Activated CD4-positive, alpha-beta T cell treated with anti-CD3 and anti-CD28 coated beads, Interleukin-2, amount 50 U/mL, for 16 hours (primary cell): Measurements from ENCODE around the gene PRND.
"Not testable (repeated sequence)": the region's sequence is repeated elsewhere in the genome, so short reads cannot be mapped to it uniquely, and the experiment has no call there.

Experiments used
- DNase-seq: peaks from one replicate; pipeline ENCODE4 v3.0.0-alpha.2; 2020

Gene PRND

GRCh38 chr20:4740774-4741431, 19.2 kb downstream of the PRND start:
- peak; percentile 67 for DNase-seq

DNA sequence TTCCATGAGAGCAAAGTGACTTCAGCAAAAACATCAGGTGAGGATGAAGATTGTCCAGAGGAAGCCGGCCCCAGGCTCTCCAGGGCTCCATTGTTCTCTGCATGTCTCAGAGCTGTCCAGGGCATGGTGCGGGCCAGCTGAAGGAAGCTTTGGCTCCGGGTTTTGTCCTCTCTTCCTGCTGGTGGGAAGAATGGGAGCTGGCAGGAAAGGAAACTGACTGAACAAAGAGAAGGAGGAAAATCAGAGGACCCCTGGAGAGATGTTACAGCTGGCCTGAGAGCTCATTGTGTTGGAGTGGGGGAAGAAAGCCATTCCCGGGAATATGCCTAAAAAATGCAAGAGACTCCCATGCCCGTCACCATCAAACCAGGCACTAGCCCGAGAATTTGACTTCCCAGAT, 27.1 kb downstream of the PRND start:
- no peak for DNase-seq

GRCh38 chr20:4749326-4749725, 27.6 kb downstream of the PRND start:
- DNase-seq: no peak

GRCh38 chr20:4750381-4750780, 28.7 kb downstream of the PRND start:
- DNase-seq: no peak

DNA sequence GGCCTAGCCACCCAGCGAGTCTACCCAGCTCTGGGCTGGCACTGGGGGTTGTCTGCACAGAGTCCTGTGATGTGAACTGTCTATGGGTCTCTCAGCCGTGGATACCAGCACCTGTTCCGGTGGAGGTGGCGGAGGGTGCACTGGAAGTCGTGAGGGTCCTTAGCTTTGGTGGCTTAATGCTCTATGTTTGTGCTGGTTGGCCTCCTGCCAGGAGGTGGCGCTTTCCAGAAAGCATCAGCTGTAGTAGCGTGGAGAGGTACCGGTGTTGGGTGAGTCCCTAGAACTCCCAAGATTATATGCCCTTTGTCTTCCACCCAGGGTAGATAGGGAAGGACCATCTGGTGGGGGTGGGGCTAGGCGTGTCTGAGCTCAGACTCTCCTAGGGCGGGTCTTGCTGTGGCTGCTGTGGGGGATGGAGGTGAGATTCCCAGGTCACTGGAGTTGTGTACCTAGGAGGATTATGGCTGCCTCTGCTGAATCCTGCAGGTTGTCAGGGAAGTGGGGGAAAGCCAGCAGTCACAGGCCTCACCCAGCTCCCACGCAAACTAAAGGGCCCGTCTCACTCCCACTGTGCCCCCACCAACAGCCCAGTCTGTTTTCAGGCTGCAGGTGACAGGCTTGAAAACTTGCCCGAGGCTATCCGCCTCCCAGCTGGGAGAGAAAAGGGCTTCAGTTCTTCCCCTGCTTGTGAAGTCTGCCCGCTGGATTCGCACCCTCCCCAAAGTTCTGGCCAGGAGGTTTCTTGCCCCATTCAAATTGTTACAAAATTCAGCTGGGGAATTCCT, 37.6 kb downstream of the PRND start:
- peak; percentile 55 for DNase-seq

GRCh38 chr20:4763261-4763660, 41.6 kb downstream of the PRND start:
- no peak for DNase-seq

DNA sequence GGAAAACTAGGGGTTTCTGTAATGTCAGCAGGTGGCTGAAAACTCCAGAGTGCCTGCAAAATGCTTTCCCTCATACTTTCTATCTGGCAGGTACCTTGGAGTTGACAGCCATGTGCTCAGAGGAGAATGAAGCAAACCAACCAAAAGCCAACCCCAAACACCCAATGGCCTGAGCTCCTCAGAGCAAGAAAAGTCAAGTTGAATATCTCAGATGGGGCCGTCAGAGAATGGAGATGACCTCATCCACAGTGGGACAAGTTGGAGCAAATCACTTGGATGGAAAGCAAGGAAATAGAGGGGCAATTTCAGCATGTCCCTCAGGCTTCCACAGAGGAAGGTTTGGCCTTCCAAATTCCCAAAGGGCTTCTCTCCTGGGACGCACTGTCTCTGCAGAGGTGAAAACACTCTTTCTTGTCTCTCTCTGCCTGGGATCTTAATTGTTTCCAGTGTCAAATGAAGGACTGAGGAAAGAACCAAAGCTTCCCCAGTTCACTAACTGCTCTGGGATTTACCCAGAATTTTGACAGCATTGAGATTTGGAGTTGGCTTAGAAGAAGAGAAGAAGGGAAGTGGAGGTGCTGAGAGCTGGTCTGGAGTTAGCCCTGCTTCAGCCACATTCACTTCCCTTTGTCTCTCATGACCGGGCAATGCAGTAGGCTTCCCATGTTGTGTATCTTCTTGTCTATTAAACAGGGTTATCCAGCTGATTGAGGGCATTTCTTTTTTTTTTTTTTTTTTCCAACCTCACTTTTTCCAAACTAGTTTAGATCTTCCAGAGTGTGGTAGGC, 42.2 kb downstream of the PRND start:
- DNase-seq: no peak

GRCh38 chr20:4764805-4765204, 43.1 kb downstream of the PRND start:
- DNase-seq: no peak

DNA sequence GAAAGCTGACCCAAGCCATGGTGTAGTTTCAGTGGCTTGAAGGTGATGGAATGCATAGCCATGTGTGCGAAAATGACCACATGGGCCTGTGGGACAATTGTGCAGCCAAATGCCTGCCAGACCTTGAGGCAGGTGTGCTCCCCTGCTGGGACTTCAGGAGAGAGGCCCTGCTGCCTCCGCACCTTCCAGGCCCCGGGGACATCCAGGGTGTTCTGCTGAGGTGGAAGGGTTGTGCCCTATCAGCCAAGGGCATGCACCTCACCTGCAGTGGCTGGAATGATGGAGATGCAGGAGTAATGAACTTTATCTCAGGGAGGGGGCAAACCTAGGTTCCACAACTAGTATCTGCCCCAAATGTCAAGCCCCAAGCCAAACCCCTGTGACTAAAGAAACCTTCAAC, 44.0 kb downstream of the PRND start:
- DNase-seq: no peak

DNA sequence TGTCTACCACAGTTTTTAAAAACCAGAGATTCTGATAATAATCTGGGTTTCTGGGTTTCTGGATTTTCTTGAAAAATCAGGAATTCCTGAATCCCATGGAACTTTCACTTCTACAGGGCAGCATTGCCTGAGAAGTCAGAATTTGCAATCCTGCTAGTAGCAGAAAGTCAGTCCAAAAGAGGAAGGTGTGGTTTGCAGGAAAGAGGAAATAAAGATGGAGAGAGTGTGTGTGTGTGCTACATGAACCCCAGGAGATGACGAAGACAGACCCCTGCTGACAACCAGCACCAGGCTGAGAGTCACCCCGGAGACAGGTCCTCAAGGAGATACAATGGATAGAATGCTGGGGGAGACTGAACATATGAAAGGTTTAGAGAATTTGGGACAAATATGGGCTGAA, 44.9 kb downstream of the PRND start:
- DNase-seq: no peak

- no peak for DNase-seq
These were observed 45.4 kb downstream of the PRND start for GRCh38 chr20:4767084-4767483.

- no peak for DNase-seq
These were observed 47.6 kb downstream of the PRND start for GRCh38 chr20:4769328-4769727.

GRCh38 chr20:4770026-4770425, 48.3 kb downstream of the PRND start:
- DNase-seq: no peak

DNA sequence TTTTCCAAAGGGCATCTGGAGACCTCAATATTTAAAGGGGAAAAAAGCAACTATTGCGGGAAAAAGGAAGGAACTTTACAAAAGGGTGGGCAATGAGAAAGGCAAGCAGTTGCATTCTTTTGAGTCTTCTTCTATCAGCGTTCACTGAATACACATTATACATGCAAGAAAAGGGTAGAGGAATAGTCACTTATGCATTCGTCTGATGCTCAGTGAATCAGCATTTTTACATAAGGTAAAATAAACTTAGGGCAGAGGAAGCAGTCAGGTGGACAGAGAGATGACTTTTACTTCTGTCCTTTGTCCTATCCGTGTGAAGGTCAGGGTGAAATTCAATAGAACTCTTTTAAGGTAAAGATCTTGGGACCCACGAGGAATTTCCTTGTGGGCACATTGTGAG, 49.3 kb downstream of the PRND start:
- DNase-seq: no peak

DNA sequence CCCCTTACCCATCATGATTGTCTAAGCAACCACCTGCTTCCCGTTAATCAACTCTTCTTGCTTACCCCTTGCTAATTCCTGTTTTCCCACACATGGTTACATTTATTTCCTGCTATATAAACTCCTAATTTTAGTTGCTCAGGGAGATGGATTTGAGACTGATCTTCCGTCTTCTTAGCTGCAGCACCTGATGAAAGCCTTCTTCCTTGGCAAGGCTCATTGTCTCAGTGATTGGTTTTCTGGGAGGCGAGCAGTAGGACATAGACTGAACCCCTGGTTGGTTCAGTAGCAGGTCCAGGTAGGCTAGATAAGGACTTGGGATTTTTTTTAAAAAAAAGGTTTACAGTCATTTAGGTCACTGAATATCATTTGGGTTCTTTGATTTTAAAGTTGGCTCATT, 50.4 kb downstream of the PRND start:
- no peak for DNase-seq

DNA sequence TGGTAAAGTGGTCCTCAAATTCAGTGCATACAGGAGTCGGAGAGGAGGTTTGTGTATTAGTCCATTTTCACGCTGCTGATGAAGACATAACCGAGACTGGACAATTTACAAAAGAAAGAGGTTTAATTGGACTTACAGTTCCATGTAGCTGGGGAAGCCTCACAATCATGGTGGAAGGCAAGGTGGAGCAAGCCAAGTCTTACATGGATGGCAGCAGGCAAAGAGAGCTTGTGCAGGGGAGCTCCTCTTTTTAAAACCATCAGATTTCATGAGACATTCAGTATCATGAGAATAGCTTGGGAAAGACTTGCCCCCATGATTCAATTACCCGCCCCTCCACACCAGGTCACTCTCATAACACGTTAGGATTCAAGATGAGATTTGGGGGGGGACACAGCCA, 51.3 kb downstream of the PRND start:
- not testable (repeated sequence) for DNase-seq

DNA sequence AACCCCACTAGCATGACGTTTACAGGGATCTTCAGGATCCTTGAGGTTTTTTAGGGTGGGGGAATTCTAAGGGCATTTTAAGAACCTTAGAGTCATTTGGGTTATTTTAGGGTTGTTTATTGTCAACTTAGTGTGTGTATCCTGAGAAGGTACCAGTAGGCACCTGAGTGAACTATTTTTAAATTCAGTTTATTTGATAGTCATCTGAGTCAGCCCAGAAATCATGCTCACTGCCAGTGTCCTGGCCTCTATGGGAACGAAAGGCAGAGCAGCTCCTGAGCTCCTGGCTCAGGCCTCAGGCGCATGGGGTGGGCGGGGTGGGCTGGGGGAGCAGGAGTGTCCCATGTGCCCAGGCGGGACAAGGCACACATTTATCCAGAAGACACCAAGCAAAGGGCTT, 52.0 kb downstream of the PRND start:
- DNase-seq: no peak

DNA sequence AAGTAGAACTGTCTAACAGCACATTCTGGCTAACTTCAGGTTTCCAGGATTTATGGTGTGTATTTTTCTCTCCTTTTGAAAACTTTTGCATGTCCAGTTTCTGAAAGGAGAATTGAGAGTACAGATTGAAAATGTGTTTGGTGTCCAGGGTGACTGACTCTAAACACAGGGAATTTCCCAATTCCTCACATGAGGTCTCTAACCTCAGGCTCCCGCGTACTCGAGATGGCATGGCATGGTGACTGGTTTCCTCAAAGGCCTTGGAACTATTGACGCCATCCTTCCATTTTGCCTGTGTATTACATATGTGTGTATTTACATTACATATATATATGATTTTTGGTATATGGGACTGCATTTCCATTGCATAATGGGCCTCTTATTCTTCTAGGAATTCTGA, 52.5 kb downstream of the PRND start:
- no peak for DNase-seq

- no peak for DNase-seq
These were observed 53.8 kb downstream of the PRND start for GRCh38 chr20:4775322-4776078.

DNA sequence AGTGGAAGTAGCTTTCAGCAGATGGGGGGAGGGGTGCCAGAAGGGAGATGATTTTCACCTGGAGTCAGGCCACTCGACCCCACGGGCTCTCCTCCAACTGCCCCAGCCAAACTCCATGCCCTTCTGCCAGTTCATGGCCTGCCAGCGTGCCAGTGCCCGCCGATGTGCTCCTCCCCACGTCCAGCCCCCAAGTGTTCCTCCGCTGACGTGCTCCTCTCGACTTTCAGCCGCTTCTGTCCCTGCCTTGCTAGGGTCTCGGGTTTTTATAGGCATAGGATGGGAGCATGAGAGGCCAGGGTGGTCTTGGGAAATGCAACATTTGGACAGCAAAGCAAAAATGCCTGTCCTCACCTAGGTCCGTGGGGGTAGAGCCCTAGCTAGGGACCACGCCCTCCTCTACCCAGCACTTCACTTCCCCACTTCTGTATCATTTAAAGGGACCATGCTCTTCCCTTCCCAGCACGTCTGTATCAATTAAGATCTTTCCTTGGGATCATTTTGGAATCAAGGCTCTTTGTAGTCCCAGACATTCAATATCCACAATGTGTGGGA, 54.4 kb downstream of the PRND start:
- no peak for DNase-seq
